ENCODE data around the gene APCDD1L.

APCDD1L gene

GRCh38 chr20:58483470-58483869 is 31.7 kb downstream of the APCDD1L start:
- DNase-seq: no peak

DNA sequence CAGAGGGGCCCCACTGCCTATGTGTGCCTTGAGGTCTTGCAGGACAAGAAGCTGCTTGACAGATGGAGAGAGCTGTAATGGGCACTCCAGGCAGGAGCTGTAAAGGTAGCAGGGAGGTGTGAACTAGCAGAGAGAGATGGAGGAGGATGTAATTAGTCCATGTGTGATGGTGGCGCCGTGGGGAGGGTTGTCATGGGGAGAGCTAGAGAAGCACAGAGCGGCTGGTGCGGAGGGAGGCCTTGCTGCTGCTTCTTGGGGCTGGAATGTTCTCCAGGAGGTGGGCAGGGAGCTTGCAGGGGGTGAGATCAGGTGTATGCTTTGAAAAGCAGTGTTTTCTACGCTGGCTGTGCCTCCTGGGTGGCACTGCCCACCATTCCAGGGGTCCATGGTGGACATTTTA is 32.1 kb downstream of the APCDD1L start:
- DNase-seq: no peak

GRCh38 chr20:58482416-58482815 is 32.8 kb downstream of the APCDD1L start:
- DNase-seq: no peak

GRCh38 chr20:58481481-58482021 is 33.6 kb downstream of the APCDD1L start:
- DNase-seq: no peak

GRCh38 chr20:58480551-58481336 is 34.5 kb downstream of the APCDD1L start:
- no peak for DNase-seq

- DNase-seq: no peak
These were observed 35.3 kb downstream of the APCDD1L start for GRCh38 chr20:58479726-58480440.

GRCh38 chr20:58478141-58478805 is 36.9 kb downstream of the APCDD1L start:
- DNase-seq: no peak

DNA sequence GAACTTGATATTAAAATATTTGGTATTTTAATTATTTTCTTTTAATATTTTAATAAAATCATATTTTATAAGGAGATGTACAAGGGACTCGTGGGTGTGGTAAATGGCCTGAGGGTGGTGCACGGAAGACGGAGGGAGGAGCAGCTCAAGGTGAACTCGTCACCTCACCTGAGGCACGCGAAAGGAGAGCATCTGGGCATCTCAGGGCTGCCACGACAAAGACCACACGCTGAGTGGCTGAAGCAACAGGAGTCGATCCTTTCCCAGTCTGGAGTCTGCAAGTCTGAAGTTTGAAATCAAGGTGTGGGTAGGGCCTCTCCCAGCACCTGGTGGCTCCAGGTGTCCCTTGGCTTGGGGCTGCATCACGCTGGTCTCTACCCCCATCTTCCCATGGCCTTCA is 39.7 kb downstream of the APCDD1L start:
- DNase-seq: no peak

GRCh38 chr20:58473453-58474425 is 41.5 kb downstream of the APCDD1L start:
- DNase-seq: no peak

DNA sequence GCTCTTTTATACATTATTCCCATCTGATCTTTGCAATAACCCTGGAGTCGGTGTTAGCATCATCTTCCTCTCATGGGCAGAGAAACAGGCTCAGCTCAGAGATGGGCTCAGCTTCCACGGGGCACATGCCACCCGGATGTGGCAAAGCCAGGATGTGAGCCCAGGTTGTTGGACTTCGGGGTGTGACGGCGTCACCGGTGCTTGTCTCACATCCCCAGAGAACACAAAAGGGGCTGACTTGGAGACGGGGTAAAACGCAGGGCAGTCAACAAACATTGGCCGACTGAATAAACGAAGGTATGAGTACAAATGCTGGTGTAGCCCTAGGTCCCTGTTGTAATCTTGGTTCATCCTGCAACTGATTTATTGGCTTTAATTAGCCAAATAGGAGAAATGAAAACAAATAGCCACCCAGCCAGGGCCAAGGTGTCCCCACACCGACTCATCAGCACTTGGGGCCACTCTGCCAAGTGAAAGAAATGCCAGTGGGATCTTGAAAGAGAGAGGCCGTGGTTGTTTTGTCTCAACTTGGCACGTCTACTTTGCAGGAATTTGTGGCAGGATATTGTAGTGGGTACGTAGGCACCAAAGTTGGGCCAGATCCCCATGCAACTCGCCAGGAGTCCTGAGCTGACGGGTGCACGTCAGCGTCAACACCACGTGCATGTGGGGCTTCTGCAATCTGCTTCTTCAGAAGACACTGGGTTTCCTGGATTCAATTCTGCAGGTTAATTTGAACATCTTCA is 42.8 kb downstream of the APCDD1L start:
- DNase-seq: no peak

- DNase-seq: no peak
These were observed 43.7 kb downstream of the APCDD1L start for GRCh38 chr20:58471193-58472164.

DNA sequence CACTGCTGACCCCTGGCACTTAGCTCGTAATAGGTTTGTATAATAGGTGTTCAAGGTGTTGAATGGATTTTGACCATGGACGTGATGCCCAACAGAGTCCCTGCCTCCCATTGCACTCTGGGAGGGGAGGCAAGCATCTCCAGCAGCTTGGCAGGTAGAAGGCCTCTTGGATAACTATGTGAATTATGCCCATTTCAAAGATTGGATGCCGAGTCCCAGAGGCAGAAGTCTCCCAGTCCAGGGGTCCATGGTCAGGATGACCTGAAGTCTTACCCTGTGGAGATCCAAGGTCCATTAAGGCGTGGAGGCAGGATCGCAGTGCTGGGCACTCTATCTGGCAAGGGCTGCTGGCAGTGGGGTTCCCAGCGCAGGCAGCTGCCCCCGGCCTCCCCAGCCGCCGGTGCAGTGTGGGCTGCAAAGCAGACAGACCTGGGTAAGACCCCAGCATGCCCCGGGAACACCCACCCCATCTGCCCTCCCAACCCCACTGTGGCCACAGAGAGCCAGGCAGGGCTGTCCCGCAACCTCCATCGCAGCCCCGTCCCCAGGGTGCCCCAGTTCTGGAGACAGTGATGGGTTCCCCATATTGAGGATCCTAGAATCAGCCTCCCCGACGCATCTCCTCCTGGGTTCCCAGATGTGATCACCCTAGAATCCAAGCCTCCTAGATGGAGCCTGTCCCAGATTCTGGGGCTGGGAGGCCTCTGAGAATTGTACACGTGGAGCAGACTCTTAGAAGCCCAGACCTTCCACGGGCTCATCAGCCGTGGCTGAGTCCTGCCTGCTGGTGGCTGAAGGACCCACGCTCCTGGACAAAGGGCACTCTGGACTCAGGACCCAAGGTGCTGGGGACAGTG is 44.6 kb downstream of the APCDD1L start:
- DNase-seq: no peak

DNA sequence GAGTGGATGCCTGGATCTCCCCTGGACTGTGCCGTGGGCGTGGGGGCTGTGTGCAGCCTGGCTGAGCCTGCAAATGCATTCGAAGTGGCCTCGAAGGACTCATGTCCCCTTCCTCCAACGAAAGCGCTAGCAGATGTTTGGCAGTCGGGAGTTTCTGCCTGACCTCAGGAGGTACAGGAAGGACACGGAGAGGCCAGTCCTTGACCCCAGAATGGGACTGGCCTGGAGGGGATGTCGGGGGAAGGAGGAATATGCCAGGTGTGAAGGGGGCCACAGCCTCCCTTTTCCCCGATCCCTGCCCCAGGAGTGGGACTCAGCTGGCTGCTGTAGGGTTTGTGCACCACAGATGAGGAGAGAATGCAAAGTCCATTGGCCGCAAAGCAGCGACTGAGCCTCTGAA is 45.6 kb downstream of the APCDD1L start:
- no peak for DNase-seq

DNA sequence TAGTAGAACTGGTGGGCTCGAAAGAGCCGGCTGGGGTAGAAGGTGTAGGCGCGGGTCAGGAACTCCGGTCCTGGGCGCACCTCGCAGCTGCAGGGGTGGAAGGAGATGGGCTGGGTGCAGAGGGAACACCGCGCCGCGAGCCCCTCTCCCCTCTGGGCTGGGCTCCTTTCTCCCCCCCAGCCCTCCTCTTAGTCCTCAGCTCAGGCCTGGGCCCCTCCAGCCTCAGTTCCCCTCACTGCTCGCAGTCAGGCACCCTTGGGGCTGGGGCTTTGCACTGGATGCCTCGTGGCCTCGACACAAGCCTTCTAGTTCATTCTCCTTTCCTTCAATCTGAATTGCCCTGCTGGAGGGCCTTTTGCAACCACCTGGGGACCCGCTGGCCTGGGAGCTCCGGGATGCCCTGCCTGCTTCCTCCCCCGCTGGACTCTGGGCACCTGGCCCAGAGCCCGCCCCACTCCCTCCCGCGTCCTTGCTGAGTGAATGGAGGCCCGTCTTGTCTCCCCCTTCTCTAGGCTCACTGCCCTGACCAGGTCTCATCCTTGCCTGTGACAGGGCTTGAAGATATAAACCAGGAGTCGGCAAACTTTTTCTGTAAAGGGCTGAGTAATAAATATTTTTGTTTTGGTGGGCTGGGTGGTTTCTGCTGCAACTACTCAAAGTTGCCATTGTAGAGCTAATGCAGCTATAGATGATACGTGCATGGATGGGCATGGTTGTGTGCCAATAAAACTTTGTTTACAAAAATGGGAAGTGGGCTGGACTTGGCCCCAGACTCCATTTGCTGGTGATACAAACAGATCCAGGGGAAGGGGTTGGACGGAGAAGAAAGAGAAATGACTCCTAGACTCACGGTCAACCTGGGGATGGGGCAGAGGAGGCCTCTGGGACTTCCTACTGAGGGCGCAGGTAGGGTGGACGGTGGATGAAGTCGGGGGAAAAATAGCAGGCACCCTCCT is 47.3 kb downstream of the APCDD1L start:
- DNase-seq: no peak

DNA sequence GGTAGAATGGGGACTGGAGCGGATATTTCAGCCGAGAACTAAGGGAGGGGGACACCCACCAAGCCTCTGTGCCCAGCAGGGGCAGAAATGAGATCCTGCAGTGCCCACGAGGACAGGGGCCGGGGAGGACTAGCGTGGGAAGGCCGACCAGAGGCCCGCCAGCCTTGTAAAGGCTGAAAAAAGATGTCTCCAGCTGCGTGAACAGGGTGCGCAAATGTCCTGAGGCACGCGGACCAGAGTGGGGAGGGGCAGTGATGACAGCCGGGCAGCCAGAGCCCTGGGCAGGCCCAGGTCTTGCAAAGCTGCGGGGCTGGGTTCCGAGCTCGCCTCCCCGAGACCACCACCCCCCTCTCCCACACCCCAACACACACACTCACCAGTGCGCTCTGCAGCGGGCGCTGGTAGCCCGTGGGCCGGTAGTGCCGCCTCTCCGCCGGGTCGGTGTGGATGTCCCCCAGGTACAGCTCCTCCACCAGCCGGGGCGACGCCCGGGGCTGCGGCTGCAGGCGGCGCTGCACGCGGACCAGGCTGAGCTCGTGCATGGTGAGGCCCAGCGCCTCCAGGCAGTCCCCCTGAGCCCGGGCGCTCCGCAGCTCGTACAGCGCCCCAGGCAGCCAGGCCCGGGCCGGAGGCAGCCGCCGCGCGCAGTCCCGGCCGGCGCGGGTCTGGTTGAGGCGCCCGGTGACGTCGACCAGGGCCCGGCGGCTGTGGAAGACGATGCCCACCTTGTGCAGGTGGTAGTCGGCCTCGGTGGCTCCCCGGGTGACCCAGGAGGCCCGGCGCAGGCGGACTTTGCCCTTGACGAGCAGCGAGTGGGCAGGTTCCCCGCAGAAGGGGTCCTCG is 48.2 kb downstream of the APCDD1L start:
- no peak for DNase-seq

DNA sequence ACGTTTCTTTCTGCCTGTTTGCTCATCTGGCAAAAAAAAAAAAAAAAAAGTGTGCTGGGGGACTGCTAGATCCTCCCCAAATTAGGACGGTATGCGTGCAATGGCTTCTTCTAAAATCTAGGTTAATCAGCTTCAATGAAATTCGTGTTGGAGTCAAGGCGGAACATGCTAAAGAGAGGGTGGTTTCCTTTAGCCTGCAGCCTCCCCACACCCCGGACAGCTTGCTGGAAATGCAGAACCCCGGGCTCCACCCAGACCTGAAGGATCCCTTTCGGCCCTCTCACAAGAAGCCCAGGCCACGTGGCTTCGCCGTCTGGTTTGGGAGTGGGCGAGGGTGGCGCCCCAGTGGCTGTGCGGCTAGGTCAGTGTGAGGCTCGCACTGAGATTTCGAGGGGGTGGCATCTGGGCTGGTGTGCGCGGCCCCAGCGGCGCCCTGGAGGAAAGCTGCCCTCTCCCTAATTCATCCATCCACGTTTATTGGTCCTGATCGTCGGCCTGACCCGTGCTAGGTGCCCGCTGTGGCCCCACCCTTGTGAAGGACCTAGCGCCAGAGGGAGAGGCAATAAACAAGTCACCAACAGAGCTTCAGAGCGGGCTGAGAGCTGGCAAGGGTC is 49.0 kb downstream of the APCDD1L start:
- no peak for DNase-seq

GRCh38 chr20:58464838-58465237 is 50.4 kb downstream of the APCDD1L start:
- DNase-seq: no peak
